AG04450 (cell line): ENCODE results near the gene PIK3AP1. TPM values are rescaled to one million over a fixed set of nuclear protein-coding genes. Genes with fewer than 3 reads are reported as not detected.

Experiments
- CTCF ChIA-PET: fragments of 300-600, 350-600 bp; formaldehyde crosslinking; extraction: SDS; loops from one replicate; lab custom pipeline; 2022; ENCODE audit warnings: antibody characterized with exemption, inconsistent platforms; lab: Charles Lee
- POLR2A ChIA-PET: fragments of 350-600 bp; formaldehyde crosslinking; extraction: SDS; loops from one replicate; lab custom pipeline; 2021; ENCODE audit warnings: antibody characterized with exemption, inconsistent platforms; lab: Yijun Ruan, JAX
- DNase-seq: peaks from one replicate; pipeline ENCODE4 v3.0.0-alpha.2; 2011; ENCODE audit warnings: low read depth, low spot score
- H3K27ac ChIP-seq: one replicate; pipeline ENCODE4 v1.5.1; 2012; ENCODE audit warnings: low read depth, low read length, control low read depth
- H3K27me3 ChIP-seq: one replicate; pipeline ENCODE4 v1.6.0; 2012; ENCODE audit warnings: low read length; ENCODE audit not compliant: control insufficient read depth, insufficient read depth
- H3K4me3 ChIP-seq: 2 replicates; pipeline ENCODE4 v1.5.1; 2011; ENCODE audit warnings: mild to moderate bottlenecking, low read depth, low read length, control low read depth
- H3K9me3 ChIP-seq: 2 replicates; pipeline ENCODE4 v1.5.1; 2012; ENCODE audit warnings: low read length; ENCODE audit not compliant: control insufficient read depth, insufficient read depth
- CTCF ChIP-seq: IDR thresholded peaks from 2 replicates; pipeline ENCODE4 v1.5.1; 2011; ENCODE audit warnings: low read depth, low read length, control low read depth, inconsistent platforms
- polyA plus RNA-seq: library from polyadenylated mRNA; depleted of rRNA; stranded (reverse); fragments of >200 nt; gene quantifications from 2 replicates; pipeline ENCODE4 v1.2.3, GENCODE V29; 2011

Gene PIK3AP1
- polyA plus RNA-seq, 1 experiment = 0.05 TPM

GRCh38 chr10:96709525-96709924 lies 10.8 kb downstream of the PIK3AP1 start:
- Histone ChIP-seq H3K27me3 (no peaks in the 10 kb centered on the region), H3K9me3 (no peaks in the 10 kb centered on the region), H3K4me3 (no peak overlapping the region), H3K27ac (no peak overlapping the region)
- POLR2A ChIA-PET = no interaction called here
- DNase-seq = no peak
- TF ChIP-seq CTCF = no peak
- CTCF ChIA-PET = no interaction called here

DNA sequence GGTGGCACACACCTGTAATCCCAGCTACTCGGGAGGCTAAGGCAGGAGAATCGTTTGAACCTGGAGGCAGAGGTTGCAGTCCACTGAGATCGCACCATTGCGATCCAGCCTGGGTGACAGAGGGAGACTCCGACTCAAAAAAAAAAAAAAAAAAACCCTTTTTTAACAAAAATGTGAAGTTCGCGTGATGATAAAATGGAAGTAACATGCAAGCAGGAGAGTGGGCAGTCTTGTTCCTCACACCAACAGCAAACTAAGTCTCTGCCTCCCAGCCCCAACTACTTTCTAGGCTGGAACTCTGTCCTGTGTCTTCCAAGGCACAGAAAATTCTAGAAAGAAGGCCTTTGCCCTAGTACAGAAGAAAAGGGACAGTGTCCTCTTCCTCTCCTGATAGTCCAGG lies 11.3 kb downstream of the PIK3AP1 start:
- POLR2A ChIA-PET = no interaction called here
- no peak for TF ChIP-seq CTCF
- H3K27ac ChIP-seq = no peak overlapping the region
- DNase-seq = no peak
- H3K4me3 ChIP-seq = no peak overlapping the region
- no peaks in the 10 kb centered on the region for H3K9me3 ChIP-seq
- CTCF ChIA-PET = interaction anchor here (0.6 kb wide), 1 partner anchor 181 kb away, joined by 4 read pairs; no protein-coding TSS in a partner anchor
- H3K27me3 ChIP-seq = peaks cover 2% of the 10 kb centered on the region

GRCh38 chr10:96708456-96708855 lies 11.9 kb downstream of the PIK3AP1 start:
- ChIA-PET POLR2A (no interaction called here), CTCF (interaction anchor here (0.6 kb wide), 1 partner anchor 181 kb away, joined by 4 read pairs; no protein-coding TSS in a partner anchor)
- no peak for TF ChIP-seq CTCF
- H3K4me3 ChIP-seq = no peak overlapping the region
- DNase-seq = no peak
- H3K27ac ChIP-seq = no peak overlapping the region
- H3K27me3 ChIP-seq = peaks cover 3% of the 10 kb centered on the region
- H3K9me3 ChIP-seq = no peaks in the 10 kb centered on the region

GRCh38 chr10:96706331-96706853 lies 13.9 kb downstream of the PIK3AP1 start:
- Histone ChIP-seq H3K27me3 (peaks cover 3% of the 10 kb centered on the region), H3K4me3 (no peak overlapping the region), H3K27ac (no peak overlapping the region), H3K9me3 (no peaks in the 10 kb centered on the region)
- DNase-seq = no peak
- no peak for TF ChIP-seq CTCF
- ChIA-PET CTCF (no interaction called here), POLR2A (no interaction called here)

- ChIA-PET POLR2A (interaction anchor here (0.7 kb wide), 1 partner anchor 1177 kb away, joined by 7 read pairs; no protein-coding TSS in a partner anchor), CTCF (no interaction called here)
- no peak overlapping the region for H3K27ac ChIP-seq
- no peak overlapping the region for H3K4me3 ChIP-seq
- no peaks in the 10 kb centered on the region for H3K9me3 ChIP-seq
- DNase-seq = no peak
- H3K27me3 ChIP-seq = peaks cover 3% of the 10 kb centered on the region
- no peak for TF ChIP-seq CTCF
Observed at GRCh38 chr10:96705134-96705533, 15.2 kb downstream of the PIK3AP1 start.
